HG02610 (cell line): ENCODE data around the gene MAPK9.

ENCODE experiments used
- ATAC-seq: cut with Tn5 transposase; IDR thresholded peaks from one replicate; pipeline ENCODE4 v1.9.1; 2021; ENCODE audit warnings: mild to moderate bottlenecking, moderate library complexity; ENCODE audit not compliant: unreplicated experiment

MAPK9 gene

GRCh38 chr5:180294913-180295555 lies 3.2 kb upstream of the MAPK9 start:
- no peak for ATAC-seq

GRCh38 chr5:180294411-180294810 lies 2.5 kb upstream of the MAPK9 start:
- no peak for ATAC-seq

- ATAC-seq: peak; percentile 34
These were observed 496 bp downstream of the MAPK9 start for GRCh38 chr5:180291234-180291940.

- ATAC-seq: no peak
These were observed 1.2 kb downstream of the MAPK9 start for GRCh38 chr5:180290568-180291233.

- ATAC-seq: no peak
These were observed 1.9 kb downstream of the MAPK9 start for GRCh38 chr5:180289966-180290365.

- ATAC-seq: no peak
These were observed 2.5 kb downstream of the MAPK9 start for GRCh38 chr5:180289433-180289832.

GRCh38 chr5:180287868-180288267 lies 4.0 kb downstream of the MAPK9 start:
- no peak for ATAC-seq

GRCh38 chr5:180287404-180287803 lies 4.5 kb downstream of the MAPK9 start:
- ATAC-seq: no peak

GRCh38 chr5:180284149-180284548 lies 7.7 kb downstream of the MAPK9 start:
- ATAC-seq: no peak

GRCh38 chr5:180283026-180283615 lies 8.8 kb downstream of the MAPK9 start:
- no peak for ATAC-seq

- ATAC-seq: no peak
These were observed 9.6 kb downstream of the MAPK9 start for GRCh38 chr5:180282281-180282680.

- ATAC-seq: no peak
These were observed 10.2 kb downstream of the MAPK9 start for GRCh38 chr5:180281706-180282105.

GRCh38 chr5:180274695-180275094 lies 17.2 kb downstream of the MAPK9 start:
- ATAC-seq: no peak

GRCh38 chr5:180271221-180271620 lies 20.7 kb downstream of the MAPK9 start:
- ATAC-seq: no peak

GRCh38 chr5:180259260-180259611 lies 32.6 kb downstream of the MAPK9 start:
- no peak for ATAC-seq

- ATAC-seq: no peak
These were observed 38.7 kb downstream of the MAPK9 start for GRCh38 chr5:180253036-180253824.

- ATAC-seq: no peak
These were observed 40.0 kb downstream of the MAPK9 start for GRCh38 chr5:180251887-180252286.

- ATAC-seq: no peak
These were observed 40.7 kb downstream of the MAPK9 start for GRCh38 chr5:180251141-180251540.

GRCh38 chr5:180250329-180250728 lies 41.6 kb downstream of the MAPK9 start:
- no peak for ATAC-seq

GRCh38 chr5:180241600-180241999 lies 50.3 kb downstream of the MAPK9 start:
- no peak for ATAC-seq

GRCh38 chr5:180238631-180239030 lies 53.3 kb downstream of the MAPK9 start:
- no peak for ATAC-seq
